ENCODE results near the gene SMOC1. TPM values are rescaled to one million over a fixed set of nuclear protein-coding genes. Genes with fewer than 3 reads are reported as not detected.

SMOC1 gene
- total RNA-seq, 4 donors from 2014 or later = 0.60 to 5.8 (median 1.2) TPM

DNA sequence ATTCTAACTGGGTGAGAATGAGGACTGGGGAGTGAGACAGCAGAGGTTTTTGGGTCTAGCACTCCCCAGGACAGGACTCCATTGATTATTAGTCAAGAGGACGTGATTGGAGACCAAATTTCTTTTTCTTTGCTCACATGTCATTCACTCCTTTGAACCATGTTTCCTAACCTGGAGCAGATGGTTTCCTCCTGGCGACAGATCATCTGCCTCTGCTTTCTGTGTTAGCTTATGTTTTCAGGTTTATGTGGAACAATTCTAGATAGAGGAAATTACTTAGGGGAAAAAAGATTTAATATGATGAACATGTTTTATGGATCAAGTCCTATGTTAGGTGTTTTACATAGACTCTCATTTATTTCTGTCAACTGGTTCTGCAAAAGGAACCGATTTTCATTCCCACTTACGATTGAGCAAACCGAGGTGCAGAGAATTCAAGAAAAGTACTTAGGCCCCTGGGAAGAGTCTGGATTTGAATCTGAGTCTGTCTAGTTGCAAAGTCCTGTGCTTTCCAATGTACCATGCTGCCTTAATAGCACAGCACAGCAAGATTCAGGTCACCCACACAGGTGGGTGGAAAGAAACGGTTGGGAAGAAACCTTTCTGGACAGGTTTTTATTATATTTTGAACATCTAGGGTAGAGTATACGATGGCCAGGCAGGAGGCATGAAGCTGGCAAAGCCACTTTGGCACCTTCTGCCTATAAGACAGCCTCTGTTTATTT, 30.8 kb downstream of the SMOC1 start:
- DNase-seq (ENCODE audit: low spot score) = no peak
- no peak for ATAC-seq (ENCODE audit: low FRiP score)
- TF ChIP-seq, protein P1, sequence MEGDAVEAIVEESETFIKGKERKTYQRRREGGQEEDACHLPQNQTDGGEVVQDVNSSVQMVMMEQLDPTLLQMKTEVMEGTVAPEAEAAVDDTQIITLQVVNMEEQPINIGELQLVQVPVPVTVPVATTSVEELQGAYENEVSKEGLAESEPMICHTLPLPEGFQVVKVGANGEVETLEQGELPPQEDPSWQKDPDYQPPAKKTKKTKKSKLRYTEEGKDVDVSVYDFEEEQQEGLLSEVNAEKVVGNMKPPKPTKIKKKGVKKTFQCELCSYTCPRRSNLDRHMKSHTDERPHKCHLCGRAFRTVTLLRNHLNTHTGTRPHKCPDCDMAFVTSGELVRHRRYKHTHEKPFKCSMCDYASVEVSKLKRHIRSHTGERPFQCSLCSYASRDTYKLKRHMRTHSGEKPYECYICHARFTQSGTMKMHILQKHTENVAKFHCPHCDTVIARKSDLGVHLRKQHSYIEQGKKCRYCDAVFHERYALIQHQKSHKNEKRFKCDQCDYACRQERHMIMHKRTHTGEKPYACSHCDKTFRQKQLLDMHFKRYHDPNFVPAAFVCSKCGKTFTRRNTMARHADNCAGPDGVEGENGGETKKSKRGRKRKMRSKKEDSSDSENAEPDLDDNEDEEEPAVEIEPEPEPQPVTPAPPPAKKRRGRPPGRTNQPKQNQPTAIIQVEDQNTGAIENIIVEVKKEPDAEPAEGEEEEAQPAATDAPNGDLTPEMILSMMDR (IDR thresholded peaks at IDR 0.05) = no peak

DNA sequence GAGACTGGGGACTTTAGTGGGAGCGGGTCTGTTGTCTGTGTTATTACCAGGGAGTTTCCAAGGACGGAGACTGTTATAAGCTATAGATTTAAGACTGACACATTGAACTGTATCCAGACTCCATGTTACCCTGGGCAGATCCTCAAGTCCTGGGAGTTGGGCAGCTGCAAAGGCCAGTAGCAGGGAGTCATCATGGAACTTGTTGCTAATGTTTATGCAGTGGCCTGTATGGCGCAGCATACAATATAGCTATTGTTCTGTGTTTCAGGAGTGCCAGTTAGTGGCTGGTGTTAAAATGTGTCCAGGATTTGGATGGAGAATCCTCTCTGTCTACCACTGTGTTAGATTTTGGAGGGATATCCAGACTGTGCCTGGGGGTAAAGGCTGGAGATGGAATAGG, 31.7 kb downstream of the SMOC1 start:
- ATAC-seq (ENCODE audit: low FRiP score) (no peak), DNase-seq (ENCODE audit: low spot score) (no peak)
- TF ChIP-seq, protein P1 (IDR thresholded peaks at IDR 0.05) = no peak

DNA sequence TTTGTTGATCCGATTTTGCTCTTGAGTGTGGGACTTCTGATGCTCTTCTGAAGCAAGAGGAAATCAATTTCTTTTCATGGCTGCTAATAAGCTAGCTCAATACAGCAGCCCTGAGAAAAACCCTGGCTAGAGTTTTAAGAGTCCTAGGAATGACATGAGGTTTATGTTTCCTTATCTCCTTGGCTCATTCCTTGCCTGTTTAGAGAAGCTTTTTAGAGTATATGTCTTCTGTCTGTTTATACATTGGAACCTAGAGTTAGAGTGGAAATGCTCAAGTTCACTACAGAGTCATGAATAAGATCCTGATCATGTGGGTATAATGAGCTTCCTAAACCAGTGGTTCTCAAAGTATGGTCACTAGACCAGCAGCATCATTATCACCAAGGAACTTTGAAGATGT, 34.5 kb downstream of the SMOC1 start:
- DNase-seq (ENCODE audit: low spot score) (no peak), ATAC-seq (ENCODE audit: low FRiP score) (no peak)
- TF ChIP-seq, protein P1 (IDR thresholded peaks at IDR 0.05) = no peak

DNA sequence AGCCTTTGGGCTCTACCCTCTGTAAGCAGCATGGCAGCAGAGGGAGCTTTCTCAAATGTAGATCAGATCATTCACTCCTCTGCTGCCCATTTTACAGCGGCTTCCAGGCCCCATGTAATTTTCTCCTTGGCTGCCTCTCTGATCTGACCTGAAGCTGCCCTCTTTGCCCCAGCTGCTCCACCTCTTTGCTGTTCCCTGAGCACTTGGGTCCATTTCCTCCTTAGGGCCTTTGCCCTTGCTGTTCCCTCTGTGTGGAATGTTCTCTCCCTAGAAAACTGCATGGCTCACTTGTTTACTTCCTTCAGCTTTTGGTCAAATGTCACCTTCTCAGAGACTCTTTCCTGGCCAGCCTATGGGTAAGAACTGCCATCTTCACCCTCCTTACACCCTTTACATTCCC, 37.2 kb downstream of the SMOC1 start:
- ATAC-seq (ENCODE audit: low FRiP score) (no peak), DNase-seq (ENCODE audit: low spot score) (no peak)
- TF ChIP-seq, protein P1 (IDR thresholded peaks at IDR 0.05) = no peak

DNA sequence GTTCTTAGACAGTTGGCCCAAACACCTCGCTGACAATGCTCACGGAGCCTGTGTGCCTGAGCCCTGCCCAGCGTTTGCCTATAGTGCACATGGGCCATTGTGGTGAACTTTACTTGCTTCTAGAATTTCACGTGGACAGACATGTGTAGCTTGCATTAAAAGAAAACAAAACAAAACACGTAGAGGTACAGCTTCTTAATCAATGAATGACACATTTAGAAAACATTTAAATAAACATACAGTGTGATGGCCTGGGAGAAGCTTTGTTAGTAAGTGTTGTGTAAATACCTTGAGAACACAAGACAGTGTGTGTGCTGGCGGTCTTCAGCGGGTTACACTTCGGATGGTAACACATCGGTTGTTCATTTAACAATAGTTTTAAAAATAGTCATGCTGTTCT, 38.1 kb downstream of the SMOC1 start:
- DNase-seq (ENCODE audit: low spot score) (no peak), ATAC-seq (ENCODE audit: low FRiP score) (no peak)
- TF ChIP-seq, protein P1 (IDR thresholded peaks at IDR 0.05) = no peak

DNA sequence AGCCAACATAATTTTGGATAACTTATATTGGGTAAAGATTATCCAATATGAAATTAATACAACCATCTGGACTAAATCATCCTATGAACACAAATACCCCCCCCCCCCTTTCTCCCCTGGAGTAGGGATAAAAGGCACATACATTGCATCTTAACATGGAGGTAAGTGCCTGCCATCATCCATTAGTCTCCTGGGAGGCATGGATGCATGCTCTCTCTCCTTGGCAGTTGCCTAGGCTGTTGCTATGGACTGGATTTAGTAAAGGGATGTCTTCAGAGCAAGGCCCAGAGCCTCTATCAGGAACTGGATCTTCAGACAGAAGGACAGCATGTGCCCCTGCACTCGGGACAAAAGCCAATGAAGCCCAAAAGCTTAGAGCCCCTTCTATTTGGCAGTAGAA, 40.6 kb downstream of the SMOC1 start:
- TF ChIP-seq, protein P1 (IDR thresholded peaks at IDR 0.05) = no peak
- DNase-seq (ENCODE audit: low spot score) (no peak), ATAC-seq (ENCODE audit: low FRiP score) (no peak)

DNA sequence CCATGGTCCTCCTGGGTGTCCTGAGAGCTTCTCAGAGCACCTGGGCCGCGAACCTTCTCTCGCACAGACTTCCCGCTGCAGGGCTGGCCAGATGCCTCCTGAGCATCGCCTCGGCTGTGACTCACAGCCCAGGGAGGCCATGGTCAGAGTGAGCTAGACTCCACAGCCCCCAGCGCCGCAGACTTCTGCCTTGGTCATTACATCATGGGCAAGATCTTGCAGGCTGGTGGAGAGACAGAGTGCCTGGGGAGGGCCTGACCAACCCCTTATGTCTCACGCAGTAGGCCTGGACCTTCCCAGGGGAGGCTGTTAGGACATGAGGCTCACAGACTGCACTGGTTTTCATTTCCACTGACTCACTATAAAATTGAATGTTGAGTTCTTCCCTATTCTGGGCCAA, 41.8 kb downstream of the SMOC1 start:
- TF ChIP-seq, protein P1 (IDR thresholded peaks at IDR 0.05) = no peak
- ATAC-seq (ENCODE audit: low FRiP score) = no peak

More for the DNA sequence above, 41.8 kb downstream of the SMOC1 start:
- no peak for DNase-seq (ENCODE audit: low spot score)
